Aorta (tissue), 5 donors: ENCODE data around the gene FNDC3B. TPM values are rescaled to one million over a fixed set of nuclear protein-coding genes. Genes with fewer than 3 reads are reported as not detected.
A peak's percentile ranks its signal among the peaks of the same experiment; 100 is the strongest.

Source experiments
- ATAC-seq: fragments of 200-7000 bp; cut with Tn5 transposase; one replicate; pipeline ENCODE4 v1.9.1; 2022; ENCODE audit warnings: moderate library complexity; ENCODE audit not compliant: low FRiP score
- DNase-seq, 2 donors: peaks; one replicate each; pipeline ENCODE4 v3.0.0-alpha.2; 2020
- H3K27ac ChIP-seq, 2 donors: one replicate each; pipeline ENCODE4 v1.5.1; 2013; ENCODE audit warnings: low read length in 2 of 2, mild to moderate bottlenecking in 2 of 2, moderate library complexity in 2 of 2, control low read depth in 1 of 2, inconsistent platforms in 1 of 2, low read depth in 1 of 2
- H3K27me3 ChIP-seq, 2 donors: one replicate each; pipeline ENCODE4 v1.6.1; 2013; ENCODE audit warnings: control low read depth in 1 of 2, low read length in 1 of 2, mild to moderate bottlenecking in 1 of 2, moderate library complexity in 1 of 2; ENCODE audit not compliant: insufficient read depth in 2 of 2, control insufficient read depth in 1 of 2
- H3K36me3 ChIP-seq, 2 donors: one replicate each; pipeline ENCODE4 v1.6.1; 2013; ENCODE audit warnings: control low read depth in 1 of 2, low read length in 1 of 2, mild to moderate bottlenecking in 1 of 2; ENCODE audit not compliant: insufficient read depth in 2 of 2, control insufficient read depth in 1 of 2
- H3K4me1 ChIP-seq, 2 donors: one replicate each; pipeline ENCODE4 v1.6.1; 2013; ENCODE audit warnings: low read length in 2 of 2, control low read depth in 1 of 2, mild to moderate bottlenecking in 1 of 2, moderate library complexity in 1 of 2; ENCODE audit not compliant: insufficient read depth in 2 of 2, control insufficient read depth in 1 of 2
- H3K4me3 ChIP-seq, 2 donors: one replicate each; pipeline ENCODE4 v1.5.1; 2013; ENCODE audit warnings: low read length in 2 of 2, control low read depth in 1 of 2, mild to moderate bottlenecking in 1 of 2
- H3K9me3 ChIP-seq: one replicate; pipeline ENCODE4 v1.6.1; 2013; ENCODE audit warnings: mild to moderate bottlenecking, low read length; ENCODE audit not compliant: control insufficient read depth
- WGBS, 2 donors: extraction: QIAGEN DNeasy Blood & Tissue Kit; methylation state at CpG; one replicate each; pipeline ENCODE4 v1.1.7; 2013; 5-methylcytosine and 5-hydroxymethylcytosine counted together
- intact Hi-C, 2 donors: fragments of 100-400 bp; cut with DNase I; formaldehyde crosslinking; loops; one replicate each; pipeline versions ENCODE4 v1.14.2 to v1.15.0; 2022
- polyA plus RNA-seq, 2 donors: library from polyadenylated mRNA; stranded (reverse); fragments of 200-250 nt; gene quantifications; one replicate each; pipeline ENCODE4 v1.2.3, GENCODE V29; 2013
- total RNA-seq, 2 donors: library from RNA; stranded (reverse); fragmentation: NEBNext Ultra II Directional; extraction: Animal tissue kit (Norgen Biotek cat#: 25700); gene quantifications; one replicate each; pipeline ENCODE4 v1.2.1, GENCODE V29; 2021
- donor health status: healthy with polysubstance abuse.
- donor health status: Bipolar disorder and iron deficiency.
- donor health status: DM: no; HTN: no; CAD: no.
- donor health status: DM: no; HTN: no; CAD: no.
- donor health status: DM: yes; HTN: yes; CAD: no.

FNDC3B gene
- total and polyA plus RNA-seq, 4 donors: 12.5 to 239 (median 120) TPM

DNA sequence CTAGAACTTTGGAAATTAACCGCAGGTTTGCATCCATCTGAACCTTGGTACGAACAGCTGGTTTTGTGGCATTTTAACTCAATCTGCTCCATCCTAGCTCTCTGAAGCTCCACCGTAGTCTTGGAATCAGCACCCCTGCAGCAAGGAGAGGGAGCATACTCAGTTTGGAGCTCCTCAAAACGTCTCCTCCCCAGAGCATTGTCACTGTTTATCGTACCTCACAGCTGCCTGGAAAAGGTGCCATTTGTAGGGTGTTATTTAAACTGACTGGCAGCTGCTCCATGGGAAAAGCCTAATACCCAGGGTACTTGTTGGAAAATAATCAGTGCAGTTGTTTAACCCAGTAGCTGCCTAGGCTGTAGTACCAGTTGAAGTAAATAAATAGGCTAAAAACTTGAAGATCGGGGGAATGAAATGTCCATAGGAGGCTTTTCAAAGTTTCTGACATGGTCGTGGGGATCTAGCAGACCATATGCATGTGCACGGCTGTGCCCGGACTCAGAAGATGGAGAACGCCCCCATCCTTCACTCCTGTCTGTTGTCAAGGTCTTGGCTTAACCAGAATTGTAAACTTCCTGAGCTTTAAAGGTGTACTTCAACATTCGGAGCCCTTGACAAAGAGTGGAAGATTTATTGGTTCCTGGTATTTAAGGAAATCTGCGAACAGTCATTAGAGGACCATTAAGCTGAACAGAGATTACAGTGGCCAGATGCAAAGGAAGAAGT, 365.0 kb downstream of the FNDC3B start:
- Histone ChIP-seq H3K27ac (no peak overlapping the region), H3K9me3 (no peaks in the 10 kb centered on the region), H3K27me3 (no peaks in the 10 kb centered on the region), H3K4me1 (no peaks in the 10 kb centered on the region), H3K4me3 (no peak overlapping the region), H3K36me3 (peaks cover 0 to 2% of the 10 kb centered on the region in 2 donors)
- DNase-seq: no peak
- intact Hi-C loops: no loop called here
- no peak for ATAC-seq
- 67 to 77% methylated on average over 12 of the region's 12 CpGs for WGBS, 2 donors

DNA sequence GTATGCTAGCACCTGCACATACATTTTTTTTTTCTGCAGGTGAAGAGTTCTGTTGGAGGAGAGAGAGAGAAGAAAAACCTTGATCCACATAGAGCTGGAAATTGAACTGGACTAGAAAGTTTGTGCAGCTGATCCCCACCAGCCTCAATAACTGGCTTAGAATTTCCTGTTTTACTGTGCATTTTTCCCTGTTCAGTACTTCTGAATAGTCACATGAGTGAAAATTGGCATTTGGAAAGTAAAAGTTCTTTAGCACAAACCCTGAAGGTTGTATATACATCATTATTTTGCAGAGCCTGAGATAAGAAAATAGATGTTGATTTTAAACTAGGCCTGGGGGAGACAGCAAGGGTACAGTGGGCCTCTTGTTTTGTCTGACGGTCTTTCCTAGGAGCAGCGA, 366.5 kb downstream of the FNDC3B start:
- no peaks in the 10 kb centered on the region for H3K9me3 ChIP-seq
- WGBS, 2 donors: 77 to 82% methylated on average over 2 of the region's 2 CpGs

DNA sequence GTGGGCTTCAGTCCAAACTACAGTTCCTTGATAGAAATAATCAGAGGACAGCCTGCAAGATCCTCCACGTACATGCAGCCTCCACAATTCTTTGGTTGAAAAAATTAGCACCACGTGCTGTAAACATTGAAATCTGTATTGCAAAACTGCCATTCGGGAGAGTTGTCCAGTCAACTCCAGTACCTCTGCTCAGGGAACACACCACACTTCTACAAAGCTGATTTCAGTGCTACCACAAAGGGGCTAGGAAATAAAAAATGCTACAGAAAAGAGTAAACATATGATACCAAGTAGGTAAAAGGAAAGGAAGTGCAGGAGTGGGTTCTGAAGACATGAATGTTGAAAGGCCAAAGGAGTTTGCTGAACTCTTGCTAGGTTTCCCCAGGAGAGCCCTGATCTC, 368.5 kb downstream of the FNDC3B start:
- Histone ChIP-seq H3K4me1 (no peaks in the 10 kb centered on the region), H3K36me3 (no peaks in the 10 kb centered on the region), H3K4me3 (no peak overlapping the region), H3K27me3 (no peaks in the 10 kb centered on the region), H3K9me3 (no peaks in the 10 kb centered on the region), H3K27ac (no peak overlapping the region)
- no peak for DNase-seq
- ATAC-seq: no peak
- intact Hi-C loops: no loop called here
- WGBS, 2 donors: 80 to 82% methylated on average over 3 of the region's 3 CpGs

More for the DNA sequence above, 366.5 kb downstream of the FNDC3B start:
- Histone ChIP-seq H3K27me3 (no peaks in the 10 kb centered on the region), H3K27ac (no peak overlapping the region), H3K4me1 (no peaks in the 10 kb centered on the region), H3K4me3 (no peak overlapping the region), H3K36me3 (peaks cover 0 to 2% of the 10 kb centered on the region in 2 donors)
- ATAC-seq: no peak
- DNase-seq: no peak
- intact Hi-C loops: no loop called here

DNA sequence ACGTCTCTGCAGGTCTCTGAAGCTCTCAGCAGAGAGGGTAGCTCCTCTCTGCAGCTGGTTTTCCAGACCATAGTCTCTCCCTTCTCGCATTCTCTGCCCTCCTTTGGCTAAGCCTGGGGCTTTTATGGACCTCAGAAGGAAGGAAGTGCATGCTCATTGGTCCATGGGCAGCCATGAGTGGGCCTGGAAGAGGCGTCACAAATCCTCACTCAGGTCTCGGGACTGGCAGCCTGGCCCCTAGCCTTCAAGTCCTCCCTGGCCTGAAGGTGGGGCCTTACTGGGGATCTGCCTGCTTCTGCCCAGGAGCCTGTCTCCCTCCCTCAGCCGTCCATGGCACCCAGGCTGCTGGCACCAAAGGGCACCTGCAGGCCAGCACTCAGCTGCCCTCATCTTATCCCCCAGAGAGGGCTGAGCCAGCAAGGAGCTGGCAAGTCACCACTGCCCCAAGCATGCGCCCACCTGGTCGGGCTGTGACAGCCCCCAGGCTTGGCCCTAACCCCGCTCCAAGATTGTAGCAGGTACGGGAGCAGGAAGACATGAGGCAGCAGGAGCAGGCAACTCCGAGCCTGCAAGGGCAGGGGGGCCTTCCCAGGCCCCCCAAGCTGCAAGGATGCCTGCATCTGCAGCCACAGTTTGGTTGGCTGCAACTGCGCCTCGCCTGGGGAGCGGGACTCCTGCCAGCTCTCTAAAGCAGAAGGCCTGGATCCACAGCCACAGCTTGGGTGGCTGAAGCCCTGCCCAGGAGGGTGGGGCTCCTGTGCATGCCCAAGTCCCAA, 371.5 kb downstream of the FNDC3B start:
- WGBS, 2 donors: 75 to 78% methylated on average over 12 to 13 of the region's 13 CpGs
- Histone ChIP-seq H3K9me3 (no peaks in the 10 kb centered on the region), H3K36me3 (no peaks in the 10 kb centered on the region), H3K27ac (no peak overlapping the region), H3K4me1 (no peaks in the 10 kb centered on the region), H3K27me3 (no peaks in the 10 kb centered on the region), H3K4me3 (no peak overlapping the region)
- DNase-seq (no peak), ATAC-seq (peak; percentile 29)
- intact Hi-C loops: no loop called here

DNA sequence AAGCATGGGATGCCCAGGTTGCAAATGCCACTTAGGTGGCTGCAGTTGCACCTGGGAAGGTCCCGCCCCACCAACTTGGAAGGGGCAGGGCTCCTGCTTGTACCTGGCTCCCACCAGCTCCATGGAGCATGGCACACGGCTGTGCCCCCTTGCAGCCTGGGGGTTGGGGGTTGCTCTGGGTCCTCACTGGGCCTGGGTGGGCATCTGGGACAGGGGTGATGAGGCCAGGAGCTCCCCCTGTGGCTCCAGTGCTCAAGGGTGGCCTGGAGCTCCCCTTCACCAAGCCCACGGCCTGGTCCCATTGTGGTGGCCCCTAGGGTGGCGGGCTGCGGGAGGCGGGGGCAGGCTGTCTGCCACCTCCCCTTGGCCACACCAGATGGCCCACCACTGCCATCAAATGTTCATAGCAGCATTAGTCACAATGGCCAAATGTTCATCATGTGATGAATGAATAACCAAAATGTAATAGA, 372.1 kb downstream of the FNDC3B start:
- H3K4me1 ChIP-seq: no peaks in the 10 kb centered on the region
- no peak for ATAC-seq
- no peak overlapping the region for H3K4me3 ChIP-seq
- intact Hi-C loops: no loop called here
- no peak overlapping the region for H3K27ac ChIP-seq
- WGBS, 2 donors: 84 to 92% methylated on average over 6 of the region's 6 CpGs
- H3K27me3 ChIP-seq: no peaks in the 10 kb centered on the region
- no peaks in the 10 kb centered on the region for H3K36me3 ChIP-seq
- no peak for DNase-seq
- H3K9me3 ChIP-seq: no peaks in the 10 kb centered on the region

DNA sequence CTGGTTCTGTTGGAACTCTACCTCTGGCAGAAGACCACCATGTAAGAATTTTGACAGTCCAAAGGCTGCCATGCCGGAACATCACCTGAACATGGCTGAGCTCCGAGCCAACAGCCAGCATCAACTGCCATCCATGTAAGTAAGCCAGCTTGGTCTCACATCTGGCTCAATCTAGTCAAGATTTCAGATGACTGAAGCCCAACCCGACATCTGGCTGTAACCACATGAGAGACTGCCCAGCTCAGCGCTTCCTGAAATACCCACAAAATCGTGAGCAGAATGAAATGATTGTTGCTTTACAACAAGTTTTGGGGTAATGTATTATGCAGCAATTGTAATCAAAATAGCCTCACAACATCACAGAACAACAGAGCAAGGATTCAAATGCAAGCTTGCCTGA, 375.9 kb downstream of the FNDC3B start:
- intact Hi-C loops: no loop called here
- no peaks in the 10 kb centered on the region for H3K4me1 ChIP-seq
- 80 to 83% methylated on average over 5 of the region's 5 CpGs for WGBS, 2 donors
- ATAC-seq: no peak
- H3K27ac ChIP-seq: no peak overlapping the region
- no peaks in the 10 kb centered on the region for H3K9me3 ChIP-seq
- H3K27me3 ChIP-seq: no peaks in the 10 kb centered on the region
- H3K36me3 ChIP-seq: no peaks in the 10 kb centered on the region
- DNase-seq: no peak
- H3K4me3 ChIP-seq: no peak overlapping the region

DNA sequence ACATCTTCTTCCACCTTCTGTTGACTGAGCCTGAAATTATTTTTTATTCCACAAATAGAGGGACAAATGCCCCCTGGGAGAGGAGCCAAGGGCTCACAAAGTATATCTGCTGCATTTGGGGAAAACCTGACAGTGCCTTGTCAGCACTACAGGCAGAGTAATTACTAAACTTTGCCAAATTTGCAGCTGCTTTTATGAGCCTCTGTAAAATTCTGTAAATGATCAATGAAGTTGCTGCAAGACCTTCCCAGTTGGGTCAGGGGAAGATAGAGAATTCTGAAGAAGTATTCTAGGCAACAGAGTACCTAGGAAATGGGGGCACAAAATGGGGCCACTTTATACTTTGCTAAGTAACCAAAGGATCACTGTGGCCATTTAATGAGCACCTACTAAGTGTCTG, 398.3 kb downstream of the FNDC3B start:
- Histone ChIP-seq H3K27me3 (no peaks in the 10 kb centered on the region), H3K36me3 (no peaks in the 10 kb centered on the region), H3K4me1 (no peaks in the 10 kb centered on the region), H3K27ac (no peak overlapping the region), H3K9me3 (no peaks in the 10 kb centered on the region), H3K4me3 (no peak overlapping the region)
- no peak for ATAC-seq
- intact Hi-C loops: no loop called here
- DNase-seq: no peak

DNA sequence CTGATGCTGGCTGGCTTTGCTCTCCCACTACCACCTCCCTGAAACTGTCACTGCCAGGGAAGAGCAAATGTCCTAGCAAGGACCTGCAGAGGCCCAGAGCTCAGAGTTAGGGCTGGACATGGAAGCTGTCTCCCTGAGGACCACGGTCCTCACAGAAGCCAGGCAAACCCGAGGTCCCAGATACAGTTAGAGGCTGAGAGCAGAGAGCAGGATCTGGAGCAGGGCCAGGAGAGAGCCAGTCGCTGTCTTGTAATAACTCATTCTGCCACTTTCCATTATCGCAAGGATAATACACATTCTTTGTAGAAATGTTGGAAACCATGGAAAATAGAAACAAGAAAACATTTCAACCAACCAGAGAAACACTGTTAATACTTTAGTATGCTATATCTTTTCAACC, 398.8 kb downstream of the FNDC3B start:
- Histone ChIP-seq H3K4me1 (no peaks in the 10 kb centered on the region), H3K4me3 (no peak overlapping the region), H3K36me3 (no peaks in the 10 kb centered on the region), H3K27ac (no peak overlapping the region), H3K9me3 (no peaks in the 10 kb centered on the region), H3K27me3 (no peaks in the 10 kb centered on the region)
- intact Hi-C loops: no loop called here
- ATAC-seq (no peak), DNase-seq (no peak)
- WGBS, 2 donors: 46 to 49% methylated on average over 4 of the region's 4 CpGs

DNA sequence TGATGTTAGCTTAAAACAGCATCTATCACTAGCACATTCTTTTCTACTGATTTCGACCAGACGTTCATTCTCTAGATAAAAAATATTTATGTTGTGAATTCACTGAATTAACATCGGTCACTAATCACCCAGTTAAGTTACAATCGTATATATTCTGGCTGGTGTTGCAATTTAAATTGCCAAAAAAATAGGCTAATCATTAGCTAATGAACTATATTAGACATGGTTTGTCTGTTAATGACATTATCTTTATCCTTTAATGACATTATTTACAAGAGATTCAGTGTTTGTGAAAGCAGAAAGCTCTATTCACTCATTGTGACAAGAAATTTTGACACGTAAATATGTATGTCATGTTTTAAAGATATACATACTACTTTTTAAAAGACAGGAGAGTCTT, 402.2 kb downstream of the FNDC3B start:
- intact Hi-C loops: no loop called here
- Histone ChIP-seq H3K36me3 (no peaks in the 10 kb centered on the region), H3K4me1 (no peaks in the 10 kb centered on the region), H3K9me3 (no peaks in the 10 kb centered on the region), H3K27ac (no peak overlapping the region), H3K27me3 (no peaks in the 10 kb centered on the region), H3K4me3 (no peak overlapping the region)
- DNase-seq: no peak
- ATAC-seq: no peak
- 57 to 66% methylated on average over 5 of the region's 5 CpGs for WGBS, 2 donors
